Ishikawa (cell line): ENCODE measurements around the gene GOLT1B.

Experiments
- CEBPB ChIP-seq: IDR thresholded peaks from 2 replicates; pipeline ENCODE4 v1.6.1; 2012
- CREB1 ChIP-seq: IDR thresholded peaks from 2 replicates; pipeline ENCODE4 v1.6.1; 2012; ENCODE audit warnings: low read depth
- EGR1 ChIP-seq: IDR thresholded peaks from 2 replicates; pipeline ENCODE4 v1.6.1; 2012
- EP300 ChIP-seq: IDR thresholded peaks from 2 replicates; pipeline ENCODE4 v1.6.1; 2012; ENCODE audit warnings: borderline replicate concordance
- FOXM1 ChIP-seq: IDR thresholded peaks from 2 replicates; pipeline ENCODE4 v1.6.1; 2012; ENCODE audit warnings: low read depth, borderline replicate concordance
- NFIC ChIP-seq: IDR thresholded peaks from 2 replicates; pipeline ENCODE4 v1.6.1; 2012
- RAD21 ChIP-seq: IDR thresholded peaks from 2 replicates; pipeline ENCODE4 v1.6.1; 2012; ENCODE audit warnings: low read depth
- REST ChIP-seq: IDR thresholded peaks from 2 replicates; pipeline ENCODE4 v1.6.1; 2012; ENCODE audit warnings: low read depth, mild to moderate bottlenecking
- TAF1 ChIP-seq: IDR thresholded peaks from 2 replicates; pipeline ENCODE4 v1.6.1; 2012; ENCODE audit warnings: low read depth, mild to moderate bottlenecking
- TCF12 ChIP-seq: IDR thresholded peaks from 2 replicates; pipeline ENCODE4 v1.6.1; 2012; ENCODE audit warnings: low read depth
- TEAD4 ChIP-seq: IDR thresholded peaks from 2 replicates; pipeline ENCODE4 v1.6.1; 2012
- USF1 ChIP-seq: IDR thresholded peaks from 2 replicates; pipeline ENCODE4 v1.6.1; 2012
- YY1 ChIP-seq: IDR thresholded peaks from 2 replicates; pipeline ENCODE4 v1.6.1; 2012; ENCODE audit warnings: low read depth
- ZBTB7A ChIP-seq: IDR thresholded peaks from 2 replicates; pipeline ENCODE4 v1.6.1; 2012; ENCODE audit warnings: low read depth
- TF ChIP-seq, protein P1 (sequence below): IDR thresholded peaks from 2 replicates; pipeline ENCODE4 v1.6.1; 2012

GOLT1B gene

GRCh38 chr12:21475552-21475951 is 26.0 kb upstream of the GOLT1B start:
- no peak for TF ChIP-seq CREB1
- no peak for TF ChIP-seq RAD21
- no peak for TF ChIP-seq FOXM1
- TF ChIP-seq TCF12, result no peak
- no peak for TF ChIP-seq YY1
- no peak for TF ChIP-seq TAF1
- TF ChIP-seq EGR1, result no peak
- TF ChIP-seq TEAD4, result no peak
- no peak for TF ChIP-seq NFIC
- no peak for TF ChIP-seq ZBTB7A
- no peak for TF ChIP-seq REST
- TF ChIP-seq EP300, result no peak
- no peak for TF ChIP-seq CEBPB
- TF ChIP-seq, protein P1, sequence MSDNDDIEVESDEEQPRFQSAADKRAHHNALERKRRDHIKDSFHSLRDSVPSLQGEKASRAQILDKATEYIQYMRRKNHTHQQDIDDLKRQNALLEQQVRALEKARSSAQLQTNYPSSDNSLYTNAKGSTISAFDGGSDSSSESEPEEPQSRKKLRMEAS, result no peak
- TF ChIP-seq USF1, result no peak

- TF ChIP-seq ZBTB7A (no peak), TEAD4 (no peak)
These were observed 24.6 kb upstream of the GOLT1B start for GRCh38 chr12:21476949-21477348.

DNA sequence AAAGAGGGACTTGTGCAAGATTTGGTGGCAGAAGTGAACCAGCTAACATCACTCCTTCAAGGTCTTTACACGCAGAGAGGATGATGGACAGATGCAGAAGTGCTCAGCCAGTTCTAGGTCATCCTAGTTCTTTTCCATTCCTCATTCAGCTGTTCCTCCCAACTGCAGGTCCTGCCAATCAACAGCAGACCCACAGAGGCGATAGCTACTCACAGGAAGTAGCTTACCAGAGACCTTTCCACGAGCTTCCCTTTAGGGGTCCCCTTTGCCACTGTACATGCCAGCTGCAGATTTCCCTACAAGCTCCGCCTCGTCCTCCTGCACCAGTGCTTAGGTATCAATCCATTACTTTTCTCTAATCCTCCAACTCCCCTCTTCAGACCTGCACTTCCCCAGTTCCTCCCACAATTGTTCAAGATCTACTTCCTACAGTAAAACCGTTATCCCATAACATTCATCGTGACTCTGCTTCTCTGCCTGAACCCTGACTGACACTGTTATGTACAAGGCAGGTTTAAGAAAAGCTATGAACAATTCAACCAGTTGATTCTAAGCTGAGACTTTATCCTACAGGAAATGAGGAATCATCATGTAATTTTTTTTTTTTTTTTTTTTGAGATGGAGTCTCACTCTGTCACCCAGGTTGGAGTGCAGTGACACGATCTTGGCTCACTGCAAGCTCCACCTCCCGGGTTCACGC is 22.7 kb upstream of the GOLT1B start:
- TF ChIP-seq CREB1, result no peak

GRCh38 chr12:21483531-21483930 is 18.1 kb upstream of the GOLT1B start:
- TF ChIP-seq FOXM1 (no peak), YY1 (no peak), TCF12 (no peak), EGR1 (no peak), TEAD4 (no peak), CREB1 (no peak), USF1 (no peak), ZBTB7A (no peak), NFIC (no peak), REST (no peak), EP300 (no peak), TAF1 (no peak), RAD21 (no peak)

DNA sequence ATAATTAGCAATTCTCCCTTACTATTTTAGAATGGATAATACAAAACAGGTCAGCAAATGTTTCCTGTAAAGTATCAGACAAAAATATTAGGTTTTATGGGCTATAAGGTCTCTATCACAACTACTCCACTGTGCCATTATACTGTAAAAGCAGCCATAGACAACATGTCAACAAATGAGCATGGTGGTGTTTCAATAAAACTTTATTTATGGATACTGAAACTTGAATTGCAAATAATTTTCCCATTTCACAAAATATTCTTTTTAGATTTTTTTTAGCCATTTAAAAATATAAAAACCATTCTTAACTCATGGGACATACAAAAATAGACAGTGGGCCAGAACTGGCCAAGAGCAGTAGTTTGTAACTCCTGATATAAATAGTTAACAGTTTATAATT is 15.6 kb upstream of the GOLT1B start:
- TF ChIP-seq EGR1 (no peak), NFIC (no peak), CEBPB (no peak), USF1 (no peak), REST (no peak)
- TF ChIP-seq, protein P1, result no peak
